8988T (cell line): ENCODE measurements around the gene MLKL.
"Not testable (repeated sequence)": the region's sequence is repeated elsewhere in the genome, so short reads cannot be mapped to it uniquely, and the experiment has no call there.

Experiments used
- DNase-seq: peaks from one replicate; pipeline ENCODE4 v3.0.0; 2011

MLKL gene

DNA sequence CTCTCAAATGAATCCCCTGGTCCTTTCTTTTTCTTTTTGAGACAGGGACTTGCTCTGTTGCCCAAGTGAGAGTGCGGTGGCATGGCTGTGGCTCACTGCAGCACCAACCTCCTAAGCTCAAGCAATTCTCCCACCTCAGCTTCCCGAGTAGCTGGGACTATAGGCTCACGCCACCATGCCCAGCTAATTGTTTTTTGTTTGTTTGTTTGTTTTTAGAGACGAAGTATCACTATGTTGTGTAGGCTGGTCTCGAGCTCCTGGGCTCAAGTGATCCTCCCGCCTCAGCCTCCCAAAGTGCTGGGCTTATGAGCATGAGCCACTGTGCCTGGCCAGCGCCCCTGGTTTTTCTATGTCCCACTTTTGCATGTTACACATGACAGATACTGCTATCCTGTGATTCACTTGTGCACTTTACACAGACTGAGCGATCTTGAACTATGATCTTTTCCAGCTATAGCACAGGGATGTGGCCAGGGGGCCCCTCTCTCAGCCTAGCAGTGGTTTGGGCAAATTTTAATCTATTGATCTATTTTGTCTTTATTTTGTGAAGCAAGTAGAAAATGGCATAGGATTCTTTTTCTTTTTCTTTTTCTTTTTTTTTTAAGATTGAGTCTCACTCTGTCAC is 31.3 kb upstream of the MLKL start:
- no peak for DNase-seq

DNA sequence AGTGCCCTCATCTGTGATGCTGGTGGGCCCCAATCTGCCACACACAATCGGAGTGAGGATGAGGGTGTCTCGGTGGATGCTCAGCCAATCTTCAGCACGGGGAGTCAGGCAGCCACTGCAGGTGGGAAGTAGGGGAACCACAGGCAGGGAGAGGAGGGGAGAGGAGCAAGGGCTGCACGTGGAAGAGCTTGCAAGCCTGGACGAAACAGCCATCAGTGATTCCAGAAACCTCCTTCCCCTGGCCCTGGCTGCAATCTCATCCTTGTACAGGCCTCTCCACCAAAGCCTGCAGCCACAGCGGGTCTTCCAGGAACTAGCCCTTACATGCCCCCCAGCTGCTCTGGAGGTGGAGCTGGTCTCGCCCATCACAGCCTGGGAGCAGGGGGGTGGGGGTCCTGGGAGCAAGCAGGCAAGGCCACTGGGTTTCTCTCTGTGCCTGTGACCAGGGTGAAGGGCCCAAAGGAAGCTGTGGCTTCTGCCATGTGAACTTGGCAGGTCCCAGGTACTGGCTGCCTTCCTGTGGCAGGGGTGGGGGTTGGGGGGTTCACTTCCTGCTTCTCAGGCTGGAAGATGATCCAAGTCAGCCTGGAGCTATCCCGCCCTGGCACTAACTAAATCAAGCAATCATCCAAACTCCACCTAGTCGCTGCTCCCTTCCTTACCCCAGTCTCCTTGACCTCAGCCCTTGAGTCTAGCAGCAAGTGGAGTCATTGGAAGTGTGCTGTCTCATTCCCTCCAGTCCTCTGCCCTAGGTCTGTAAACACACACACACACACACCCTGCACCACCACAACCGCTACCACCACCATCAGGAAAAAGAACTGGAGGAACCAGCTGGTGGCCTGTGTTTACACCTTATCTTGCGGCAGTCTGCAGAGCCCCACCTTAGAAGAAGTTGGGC is 29.4 kb upstream of the MLKL start:
- DNase-seq = no peak

DNA sequence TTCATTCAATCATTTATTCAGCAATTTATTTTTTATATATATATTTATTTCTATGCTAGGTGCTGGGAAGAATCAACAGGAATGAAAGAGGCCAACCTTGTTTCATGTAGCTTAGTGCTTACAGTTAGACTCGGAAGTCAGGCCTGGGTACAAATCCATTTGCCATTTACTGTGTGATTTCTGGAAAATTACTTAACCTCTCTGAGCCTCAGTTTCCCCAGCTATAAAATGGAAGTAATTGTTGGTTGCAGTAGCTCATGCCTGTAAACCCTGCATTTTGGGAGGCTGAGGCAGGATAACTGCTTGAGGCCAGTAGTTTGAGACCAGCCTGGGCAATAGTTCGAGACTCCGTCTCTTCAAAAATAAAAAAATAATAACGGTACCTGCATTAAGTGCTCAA is 27.2 kb upstream of the MLKL start:
- DNase-seq = no peak

DNA sequence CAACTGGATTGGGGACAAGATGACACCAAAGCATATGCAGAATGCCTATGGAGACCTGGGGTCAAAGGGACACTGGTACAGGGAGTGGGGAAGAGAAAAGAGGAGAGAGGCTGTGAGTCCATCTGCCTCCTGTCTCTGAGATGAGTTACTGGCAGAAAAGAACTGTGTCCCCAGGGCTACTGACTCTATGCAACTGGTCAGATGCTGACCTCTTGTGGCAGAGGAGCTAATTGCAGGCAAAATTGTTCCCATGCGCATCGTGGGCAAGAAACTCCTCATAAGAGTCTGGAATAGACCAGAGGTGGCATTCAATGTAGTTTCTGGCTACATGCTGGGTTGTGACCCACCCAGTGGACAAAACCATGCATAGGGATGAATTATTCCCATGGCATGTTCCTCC is 26.1 kb upstream of the MLKL start:
- peak; percentile 64 for DNase-seq

DNA sequence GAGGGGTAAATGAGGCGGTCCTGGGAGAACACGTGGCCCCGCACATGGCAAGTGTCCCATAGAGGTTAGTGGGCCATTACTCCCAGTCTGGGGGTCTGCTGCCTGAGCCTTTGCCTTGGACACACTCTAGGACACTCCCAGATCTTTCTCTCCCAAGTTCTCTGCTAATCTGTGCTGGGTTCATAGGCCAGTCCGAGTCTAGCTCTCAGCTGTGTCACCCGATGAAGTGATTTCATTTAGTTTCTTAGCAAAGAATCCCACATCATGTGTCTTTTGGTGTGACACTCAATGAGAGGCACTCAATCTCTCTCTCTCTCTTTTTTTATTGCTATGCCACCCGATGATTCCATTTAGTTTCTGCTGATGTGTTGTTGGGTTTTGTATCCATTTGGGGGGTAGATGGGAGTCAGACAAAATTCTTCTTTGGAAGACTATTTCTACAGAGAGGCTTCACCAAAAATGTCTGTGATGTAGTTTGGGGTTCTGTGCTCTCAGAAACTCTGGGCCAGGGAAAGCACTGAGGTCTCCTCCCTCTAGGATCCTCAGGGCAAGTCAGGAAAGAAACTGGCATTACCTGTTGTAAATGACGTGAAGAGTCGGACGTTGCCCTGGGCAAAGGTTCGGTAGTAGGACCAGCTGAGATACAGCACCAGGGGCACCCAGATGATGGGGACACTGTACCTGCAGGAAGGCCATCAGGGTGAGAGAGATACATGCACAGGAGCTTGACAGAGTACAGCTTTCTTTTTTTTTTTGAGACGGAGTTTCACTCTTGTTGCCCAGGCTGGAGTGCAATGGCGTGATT is 25.2 kb upstream of the MLKL start:
- no peak for DNase-seq

DNA sequence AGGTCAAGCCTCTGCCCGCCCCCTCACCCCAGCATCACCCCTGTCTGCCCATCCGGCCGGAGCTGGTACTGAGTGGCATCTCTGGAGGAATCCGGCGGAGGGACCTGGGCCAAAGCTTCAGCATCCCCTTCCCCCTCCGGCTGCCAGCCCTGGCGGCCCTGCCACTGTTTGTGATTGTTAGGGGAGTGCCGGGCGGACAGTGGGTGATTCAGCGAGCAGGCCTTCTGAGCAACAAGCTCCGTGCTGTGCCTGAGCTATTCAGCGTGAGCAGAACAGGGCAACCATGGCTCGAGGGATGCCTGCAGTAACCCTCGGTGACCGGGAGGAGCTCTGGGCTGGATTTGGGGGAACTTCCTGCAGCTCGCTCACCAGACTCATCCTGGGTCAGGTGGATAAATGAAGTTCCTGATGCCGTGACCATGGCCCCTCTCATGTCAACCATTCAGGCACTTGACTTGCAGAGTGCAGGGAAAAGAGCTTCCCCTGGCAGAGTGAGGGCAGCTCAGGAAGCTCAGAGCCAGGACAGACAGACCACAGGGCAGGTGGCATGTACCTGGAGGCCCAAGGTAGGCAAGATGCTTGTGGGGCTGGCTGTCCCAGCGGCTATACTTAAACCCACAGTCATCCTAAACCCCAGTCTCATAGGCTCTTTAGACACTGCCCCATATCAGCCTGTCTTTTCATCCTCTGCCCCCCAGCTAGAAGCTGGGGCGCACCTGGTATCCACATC is 24.3 kb upstream of the MLKL start:
- no peak for DNase-seq

DNA sequence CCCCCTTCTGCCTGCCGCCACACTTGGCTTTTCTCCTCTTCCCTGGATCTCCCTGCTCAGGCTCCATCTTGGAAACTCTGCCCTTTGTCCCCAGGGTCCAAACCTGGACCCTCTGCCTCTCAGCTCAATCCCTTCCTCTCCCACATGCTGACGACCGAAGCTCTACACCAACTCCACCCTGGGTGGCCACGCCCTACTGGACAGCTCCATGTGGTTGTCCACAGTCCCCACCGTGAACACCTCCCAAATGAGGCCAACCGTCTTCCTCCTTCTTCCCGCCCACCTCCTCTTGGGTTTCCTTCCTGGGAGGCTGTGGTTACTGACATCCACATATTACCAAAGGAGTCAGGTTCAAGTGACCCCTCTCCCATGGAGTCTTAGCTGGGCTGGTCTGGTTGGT is 22.6 kb upstream of the MLKL start:
- peak; percentile 0 for DNase-seq

DNA sequence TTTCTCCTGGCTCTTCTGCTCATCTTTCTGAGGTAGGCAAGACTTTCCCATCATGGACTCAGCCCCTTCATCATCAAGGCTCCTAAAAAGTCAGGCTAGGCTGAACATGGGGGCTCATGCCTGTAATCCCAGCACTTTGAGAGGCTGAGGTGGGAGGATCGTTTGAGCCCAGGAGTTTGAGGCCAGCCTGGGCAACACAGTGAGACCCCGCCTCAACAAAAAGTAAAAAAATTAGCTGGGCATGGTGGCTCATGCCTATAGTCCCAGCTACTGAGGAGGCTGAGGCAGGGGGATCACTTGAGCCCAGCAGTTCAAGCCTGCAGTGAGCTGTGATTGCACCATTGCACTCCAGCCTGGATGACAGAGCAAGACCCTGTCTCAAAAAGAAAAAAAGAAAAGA is 21.5 kb upstream of the MLKL start:
- not testable (repeated sequence) for DNase-seq

DNA sequence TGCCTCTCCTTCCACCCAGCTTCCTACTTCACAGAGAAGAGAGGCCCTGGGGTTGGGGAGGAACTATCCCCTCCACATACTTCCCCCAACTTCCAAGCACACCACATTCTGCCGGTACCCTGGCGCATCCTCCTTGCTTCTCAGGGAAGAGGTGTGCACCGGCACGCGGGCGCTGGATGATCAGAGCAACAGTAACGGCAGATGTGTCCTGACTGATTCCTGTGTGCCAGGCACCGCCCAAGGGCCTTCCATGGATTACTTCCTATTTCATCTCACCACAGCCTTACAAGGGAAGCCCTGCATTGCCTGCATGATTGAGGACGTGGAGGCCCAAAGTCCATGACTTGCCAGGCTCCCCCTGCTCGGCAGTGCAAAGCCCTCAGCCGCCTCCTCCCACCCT is 21.1 kb upstream of the MLKL start:
- DNase-seq = peak; percentile 14

DNA sequence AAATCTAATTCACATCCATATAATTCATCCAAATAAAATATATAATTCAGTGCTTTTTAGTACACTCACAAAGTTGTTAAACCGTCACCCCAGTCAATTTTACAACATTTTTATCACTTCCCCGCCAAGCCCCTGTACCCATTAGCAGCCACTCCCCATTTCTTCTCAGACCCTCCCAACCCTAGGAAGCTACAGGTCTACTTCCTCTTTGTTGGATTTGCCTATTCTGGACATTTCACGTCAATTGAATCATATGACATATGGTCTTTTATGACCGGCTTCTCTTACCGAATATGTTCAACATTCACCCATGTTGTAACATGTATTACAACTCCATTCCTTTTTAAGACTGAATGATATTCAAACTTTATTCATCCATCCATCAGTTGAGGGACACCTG is 19.9 kb upstream of the MLKL start:
- no peak for DNase-seq

DNA sequence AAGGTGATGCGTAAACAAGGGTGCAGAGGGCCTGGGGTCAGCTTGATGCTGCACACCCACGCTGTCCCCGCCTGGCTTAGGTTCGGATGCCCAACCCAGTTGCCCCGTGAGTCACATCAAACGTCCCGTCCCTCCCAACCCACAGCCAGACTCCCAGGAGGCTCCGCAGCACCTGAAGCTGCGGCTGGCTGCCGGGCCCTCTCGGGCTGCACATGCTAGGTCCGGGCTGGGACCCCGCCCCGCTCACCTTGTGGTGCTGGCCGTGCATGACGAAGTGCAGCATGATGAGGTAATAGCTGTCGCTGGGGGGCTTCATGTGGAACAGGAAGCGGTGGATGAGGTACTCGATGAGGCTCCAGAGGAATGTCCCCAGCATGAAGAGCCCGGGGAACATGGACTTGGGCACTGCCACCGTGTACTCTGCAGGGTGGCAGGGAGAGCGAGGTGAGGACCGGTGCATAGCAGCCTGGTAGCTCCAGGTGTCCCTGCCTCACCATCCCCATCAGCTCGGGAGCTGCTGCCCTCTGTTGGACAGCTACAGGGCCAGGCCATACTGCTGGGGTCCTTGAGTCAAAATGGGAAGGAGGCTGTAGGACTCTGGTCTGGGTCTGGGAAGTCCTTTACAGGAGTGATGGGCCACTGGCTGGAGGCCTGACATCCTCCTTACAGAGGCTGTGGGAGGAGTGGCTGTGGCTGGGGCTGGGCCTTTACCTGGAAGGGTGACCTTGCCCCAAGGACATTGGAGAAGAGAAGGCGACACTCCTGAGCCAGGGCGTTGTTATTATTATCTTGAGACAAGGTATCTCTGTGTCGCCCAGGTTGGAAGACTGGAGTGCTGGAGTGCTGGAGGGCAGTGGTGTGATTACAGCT is 18.3 kb upstream of the MLKL start:
- DNase-seq = peak; percentile 14

DNA sequence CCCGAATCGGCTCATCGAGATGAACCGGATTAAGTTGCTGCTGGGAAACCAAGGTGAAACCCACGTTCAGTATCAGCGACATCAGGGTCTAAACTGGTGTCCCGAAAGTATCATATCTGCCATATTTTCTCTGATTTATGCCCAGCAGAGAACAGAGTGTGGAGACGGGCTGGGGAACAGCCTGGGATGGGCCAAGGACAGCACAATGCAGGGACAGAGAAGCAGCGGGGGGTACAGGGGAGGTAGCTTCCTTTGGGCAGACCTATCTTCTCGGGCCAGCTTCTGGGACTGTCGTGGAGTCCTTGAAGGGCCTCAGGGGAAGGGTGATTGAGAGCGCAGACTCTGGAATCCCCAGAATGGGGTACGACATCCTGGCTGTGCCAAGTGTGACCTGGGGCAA is 17.5 kb upstream of the MLKL start:
- peak; percentile 9 for DNase-seq

DNA sequence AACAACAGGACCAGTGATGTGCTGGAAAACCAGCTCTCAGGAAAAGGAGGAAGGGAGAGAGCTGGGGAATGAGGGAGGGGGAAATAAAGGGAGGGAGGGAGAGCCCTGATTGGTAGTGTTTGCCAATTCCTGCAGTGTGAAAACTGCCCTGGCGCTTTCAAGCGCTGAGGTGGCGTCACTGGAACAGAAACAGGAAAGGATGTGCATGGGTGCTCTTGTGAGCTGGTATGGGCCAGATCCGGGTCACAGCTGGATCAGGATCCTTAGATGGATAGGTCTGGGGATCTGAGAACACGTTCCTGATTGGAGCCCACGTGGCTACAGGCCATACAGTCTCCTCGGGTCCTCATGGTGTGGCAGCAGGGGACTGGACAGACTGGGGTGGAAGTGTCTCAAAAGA is 16.7 kb upstream of the MLKL start:
- DNase-seq = no peak

DNA sequence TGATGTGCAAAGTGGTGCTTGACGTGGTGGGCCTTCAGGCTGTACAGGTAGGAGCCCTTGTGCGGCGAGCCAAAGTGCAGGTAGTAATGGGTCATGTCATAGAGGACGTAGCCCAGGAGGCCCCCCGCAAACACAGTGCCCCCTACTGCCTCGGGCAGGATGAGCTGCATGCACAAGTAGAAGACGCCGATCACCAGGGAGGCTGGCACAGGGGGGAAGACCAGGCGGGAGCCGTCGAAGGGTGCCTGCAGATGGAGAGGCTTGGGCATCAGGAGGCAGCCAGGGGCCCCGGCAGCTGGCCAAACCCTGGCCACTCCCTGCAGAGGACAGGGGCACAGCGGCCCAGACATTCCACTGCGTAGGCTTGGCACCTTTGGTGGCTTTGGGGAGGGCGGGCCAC is 15.7 kb upstream of the MLKL start:
- peak; percentile 20 for DNase-seq

DNA sequence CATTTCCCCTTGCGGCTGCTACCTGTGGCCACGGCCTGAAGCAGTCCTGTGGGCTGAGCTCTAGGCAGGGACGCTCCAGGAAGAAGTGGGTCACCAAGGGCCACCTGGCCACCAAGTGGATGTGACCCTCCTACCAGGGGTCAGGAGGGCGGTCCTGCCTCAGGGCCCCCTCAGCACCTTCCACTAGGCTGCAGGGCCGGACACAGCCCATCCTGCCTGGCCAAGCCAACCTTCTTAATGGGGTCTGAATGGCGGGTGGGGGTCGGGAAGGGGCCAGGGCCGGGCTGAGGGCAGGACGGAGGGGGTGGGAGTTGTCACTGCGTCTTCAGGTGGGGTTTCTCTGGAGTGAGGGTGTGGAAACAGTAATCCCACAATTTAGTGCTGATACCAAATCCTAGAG is 13.2 kb upstream of the MLKL start:
- DNase-seq = no peak

DNA sequence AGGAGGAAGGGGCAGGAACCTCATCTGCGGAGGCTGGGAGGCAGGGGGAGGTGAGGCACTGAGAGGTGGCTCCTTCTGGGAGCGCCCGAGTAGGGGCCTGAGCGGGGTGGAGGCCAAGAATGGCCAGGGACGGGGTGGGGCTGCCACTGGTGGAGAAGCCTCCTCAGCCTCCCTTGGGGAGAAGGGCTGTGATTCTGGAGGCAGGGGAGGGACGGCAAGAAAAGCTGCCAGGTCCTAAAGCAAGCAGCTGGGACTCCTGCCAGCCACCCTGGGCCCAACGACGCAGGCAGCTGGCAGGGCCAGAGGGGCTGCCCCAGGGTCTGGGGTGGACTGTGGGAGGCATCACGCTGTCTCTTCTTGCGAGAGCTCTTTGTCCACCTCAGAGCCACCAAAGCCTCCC is 12.7 kb upstream of the MLKL start:
- no peak for DNase-seq

DNA sequence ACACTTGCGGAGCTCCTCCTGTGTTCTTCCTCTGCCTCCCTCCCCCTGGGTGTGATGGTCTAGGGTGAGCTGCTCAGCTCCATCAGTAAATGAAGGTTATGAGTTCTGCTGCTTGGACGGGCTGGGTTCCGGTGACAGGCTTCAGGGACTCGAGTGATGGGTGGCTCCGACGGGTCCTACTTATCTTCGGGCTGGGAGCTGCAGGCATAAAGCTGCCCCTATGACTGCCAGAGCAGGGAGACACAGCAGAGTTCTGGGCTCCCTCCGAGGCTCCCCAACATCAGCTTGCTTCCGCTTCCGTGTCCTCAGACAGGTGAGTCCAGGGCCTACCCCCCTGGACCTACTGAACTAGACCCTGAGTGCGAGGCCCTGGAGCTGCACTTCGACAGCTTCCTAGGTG is 11.3 kb upstream of the MLKL start:
- DNase-seq = no peak

DNA sequence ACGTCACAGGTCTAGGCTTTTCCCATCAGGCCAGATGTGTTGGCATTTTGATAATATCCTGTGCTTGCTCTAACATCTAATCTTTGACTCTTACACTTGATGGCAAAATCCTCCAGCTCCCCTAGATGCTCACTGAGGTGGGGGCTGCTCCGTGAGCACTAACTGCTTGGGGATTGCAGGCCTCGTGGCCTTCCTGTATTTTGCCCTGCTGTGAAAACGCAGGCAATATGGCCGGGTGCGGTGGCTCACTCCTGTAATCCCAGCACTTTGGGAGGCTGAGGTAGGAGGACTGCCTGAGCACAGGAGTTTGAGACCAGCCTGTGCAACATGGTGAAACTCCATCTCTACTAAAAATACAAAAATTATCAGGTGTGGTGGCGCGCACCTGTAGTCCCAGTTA is 9.7 kb upstream of the MLKL start:
- DNase-seq = no peak

DNA sequence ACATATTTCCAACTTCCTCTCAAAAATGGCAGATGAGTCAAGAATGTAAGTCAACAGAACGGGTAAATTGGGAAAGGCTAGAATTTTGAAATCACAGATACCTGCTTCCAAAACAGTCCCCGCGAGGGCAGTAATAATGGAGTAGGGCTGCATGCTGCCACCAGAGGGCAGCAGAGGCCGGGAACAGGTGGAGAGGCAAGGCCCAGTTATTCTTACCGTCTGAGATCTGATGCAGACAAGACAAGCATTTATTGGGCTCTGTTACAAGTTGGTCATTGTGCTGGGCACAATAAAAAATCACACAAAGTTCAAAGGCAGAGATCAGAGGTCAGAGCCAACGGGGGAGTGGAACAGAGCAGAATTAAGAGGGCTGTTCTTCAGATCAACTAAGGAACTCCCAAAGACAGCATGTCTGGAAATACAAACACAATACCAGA is 8.8 kb upstream of the MLKL start:
- no peak for DNase-seq

DNA sequence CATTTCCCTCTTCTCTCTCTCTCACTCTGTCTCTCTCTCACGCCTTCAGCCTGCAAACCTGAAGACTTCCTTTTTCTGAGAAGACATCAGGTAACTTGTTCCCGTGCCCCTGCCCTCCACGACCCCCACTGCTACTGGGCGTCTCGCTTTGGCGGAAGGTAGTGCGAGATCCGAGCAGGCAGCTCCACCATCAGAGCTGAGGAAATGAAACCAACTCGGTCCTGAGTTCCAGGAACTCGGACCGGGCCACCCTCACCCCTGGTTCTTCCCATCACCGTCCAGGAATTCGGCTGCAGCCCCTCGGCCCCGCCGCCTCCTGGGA is 585 bp downstream of the MLKL start:
- DNase-seq = peak; percentile 48

DNA sequence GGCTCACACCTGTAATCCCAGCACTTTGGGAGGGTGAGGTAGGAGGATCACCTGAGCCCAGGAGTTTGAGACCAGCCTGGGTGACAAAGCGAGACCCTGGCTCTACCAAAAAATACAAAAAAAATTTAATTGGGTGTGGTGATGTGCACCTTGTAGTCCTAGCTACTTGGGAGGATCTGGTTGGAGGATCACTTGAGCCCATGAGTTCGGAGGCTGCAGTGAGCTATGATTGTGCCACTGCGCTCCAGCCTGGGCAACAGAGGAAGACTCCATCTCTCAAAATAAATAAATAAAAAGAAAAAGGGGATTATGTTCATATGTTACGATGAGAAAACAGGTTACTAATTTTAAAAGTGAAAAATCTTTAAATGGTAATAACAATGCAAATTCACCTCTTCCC is 996 bp downstream of the MLKL start:
- DNase-seq = no peak

DNA sequence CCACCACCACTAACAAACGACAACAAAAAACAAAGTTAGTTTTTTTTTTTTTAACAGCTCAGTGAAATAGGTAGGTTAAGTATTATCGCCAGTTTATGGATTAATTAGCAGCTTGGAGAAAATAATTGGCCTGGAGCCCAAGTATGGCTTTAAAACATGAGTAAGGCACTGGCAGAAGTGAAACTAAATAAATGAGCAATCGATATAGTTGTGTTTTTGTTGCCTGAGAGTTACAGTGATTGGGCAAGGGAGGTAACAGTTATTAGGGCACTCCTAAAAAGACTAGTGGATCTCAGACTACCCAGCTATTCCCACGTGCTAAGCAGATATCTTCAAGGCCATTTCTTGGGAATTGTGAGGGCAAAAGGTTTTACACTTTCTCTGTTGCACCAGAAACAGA is 2.4 kb downstream of the MLKL start:
- DNase-seq = peak; percentile 3
